Glutamatergic neuron (in vitro differentiated cells): ENCODE measurements around the gene MSH3. TPM values are rescaled to one million over a fixed set of nuclear protein-coding genes. Genes with fewer than 3 reads are reported as not detected.

Source experiments
- DNase-seq: peaks from one replicate; pipeline ENCODE4 v3.0.0; 2022
- H3K27ac Mint-ChIP-seq: one replicate; pipeline ENCODE4 v1.8.0; 2020; ENCODE audit warnings: mild to moderate bottlenecking, mixed read lengths, inconsistent platforms; ENCODE audit not compliant: unreplicated experiment
- H3K27me3 Mint-ChIP-seq: one replicate; pipeline ENCODE4 v1.8.0; 2020; ENCODE audit warnings: mild to moderate bottlenecking, moderate library complexity, mixed read lengths, inconsistent platforms; ENCODE audit not compliant: unreplicated experiment
- H3K36me3 Mint-ChIP-seq: one replicate; pipeline ENCODE4 v1.8.0; 2020; ENCODE audit warnings: mild to moderate bottlenecking, mixed read lengths, inconsistent platforms; ENCODE audit not compliant: unreplicated experiment
- H3K4me1 Mint-ChIP-seq: one replicate; pipeline ENCODE4 v1.8.0; 2020; ENCODE audit warnings: mild to moderate bottlenecking, low read depth, mixed read lengths, inconsistent platforms; ENCODE audit not compliant: unreplicated experiment
- H3K4me3 Mint-ChIP-seq: one replicate; pipeline ENCODE4 v1.8.0; 2020; ENCODE audit warnings: mild to moderate bottlenecking, mixed read lengths, inconsistent platforms; ENCODE audit not compliant: unreplicated experiment
- H3K9me3 Mint-ChIP-seq: one replicate; pipeline ENCODE4 v1.8.0; 2020; ENCODE audit warnings: mild to moderate bottlenecking, moderate library complexity, mixed read lengths, inconsistent platforms; ENCODE audit not compliant: unreplicated experiment
- CTCF ChIP-seq: fragments of 200-600 bp; sonication (generic); IDR thresholded peaks from one replicate; pipeline ENCODE4 v1.5.0; 2021; ENCODE audit not compliant: partially characterized antibody, unreplicated experiment
- total RNA-seq: library from RNA; stranded (reverse); fragmentation: NEBNext Ultra II Directional; extraction: Animal tissue kit (Norgen Biotek cat#: 25700); gene quantifications from one replicate; pipeline ENCODE4 v1.2.1, GENCODE V29; 2021; ENCODE audit not compliant: unreplicated experiment

Gene MSH3
- total RNA-seq, 1 donor from 2014 or later, result 14.4 TPM

GRCh38 chr5:80852331-80853245, 198.1 kb downstream of the MSH3 start:
- H3K27me3 Mint-ChIP-seq, result no peaks in the 10 kb centered on the region
- no peaks in the 10 kb centered on the region for H3K4me1 Mint-ChIP-seq
- H3K4me3 Mint-ChIP-seq, result no peak overlapping the region
- no peak overlapping the region for H3K27ac Mint-ChIP-seq
- no peak for TF ChIP-seq CTCF
- peaks cover 21% of the 10 kb centered on the region for H3K36me3 Mint-ChIP-seq
- DNase-seq, result no peak
- H3K9me3 Mint-ChIP-seq, result peaks cover 7% of the 10 kb centered on the region

GRCh38 chr5:80853413-80853812, 199.0 kb downstream of the MSH3 start:
- no peak for DNase-seq
- Mint-ChIP-seq H3K9me3 (peaks cover 7% of the 10 kb centered on the region), H3K4me1 (no peaks in the 10 kb centered on the region), H3K27ac (no peak overlapping the region), H3K27me3 (no peaks in the 10 kb centered on the region), H3K4me3 (no peak overlapping the region), H3K36me3 (peaks cover 18% of the 10 kb centered on the region)
- TF ChIP-seq CTCF, result no peak

GRCh38 chr5:80854583-80854982, 200.1 kb downstream of the MSH3 start:
- H3K4me1 Mint-ChIP-seq, result no peaks in the 10 kb centered on the region
- H3K36me3 Mint-ChIP-seq, result peaks cover 14% of the 10 kb centered on the region
- peaks cover 7% of the 10 kb centered on the region for H3K9me3 Mint-ChIP-seq
- H3K4me3 Mint-ChIP-seq, result no peak overlapping the region
- H3K27ac Mint-ChIP-seq, result no peak overlapping the region
- no peaks in the 10 kb centered on the region for H3K27me3 Mint-ChIP-seq
- TF ChIP-seq CTCF, result no peak
- DNase-seq, result no peak

- no peak overlapping the region for H3K4me3 Mint-ChIP-seq
- H3K27me3 Mint-ChIP-seq, result no peaks in the 10 kb centered on the region
- no peaks in the 10 kb centered on the region for H3K9me3 Mint-ChIP-seq
- no peaks in the 10 kb centered on the region for H3K36me3 Mint-ChIP-seq
- peaks cover 3% of the 10 kb centered on the region for H3K4me1 Mint-ChIP-seq
- TF ChIP-seq CTCF, result no peak
- DNase-seq, result no peak
- no peak overlapping the region for H3K27ac Mint-ChIP-seq
These were observed 206.6 kb downstream of the MSH3 start for GRCh38 chr5:80860924-80861613.

- no peak for TF ChIP-seq CTCF
- no peaks in the 10 kb centered on the region for H3K9me3 Mint-ChIP-seq
- H3K27me3 Mint-ChIP-seq, result no peaks in the 10 kb centered on the region
- no peak overlapping the region for H3K27ac Mint-ChIP-seq
- peaks cover 8% of the 10 kb centered on the region for H3K4me1 Mint-ChIP-seq
- DNase-seq, result no peak
- peaks cover 4% of the 10 kb centered on the region for H3K36me3 Mint-ChIP-seq
- no peak overlapping the region for H3K4me3 Mint-ChIP-seq
These were observed 209.3 kb downstream of the MSH3 start for GRCh38 chr5:80863708-80864107.
